Erythroblast (primary cell): ENCODE data around the gene STPG4.

ENCODE experiments used
- GATA1 ChIP-seq: IDR thresholded peaks from 2 replicates; pipeline ENCODE4 v1.6.1; 2011; ENCODE audit warnings: low read depth, mild to moderate bottlenecking, control low read depth, low read length, moderate library complexity
- POLR2A ChIP-seq: IDR thresholded peaks from 2 replicates; pipeline ENCODE4 v1.6.1; 2011; ENCODE audit warnings: mild to moderate bottlenecking, low read length

DNA sequence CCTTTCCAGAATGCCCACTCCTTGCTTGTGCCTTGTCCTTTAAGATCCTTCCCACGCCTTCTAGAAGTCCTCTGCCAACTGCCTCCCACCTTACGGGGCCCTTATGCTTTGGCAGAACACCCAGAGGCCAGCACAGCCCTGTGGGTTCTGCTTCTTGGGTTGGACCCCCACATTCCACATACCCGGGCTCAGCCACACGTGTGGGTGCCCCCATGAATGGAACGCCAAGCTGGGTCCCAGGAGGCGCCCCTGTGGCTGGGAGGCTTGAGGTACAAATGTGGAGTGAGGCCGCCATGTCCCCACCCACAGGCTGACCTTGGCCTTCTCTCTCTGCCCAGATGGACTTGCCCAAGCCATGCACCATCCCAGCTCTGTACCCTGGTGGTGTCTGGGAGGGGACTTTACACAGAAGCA, 74.2 kb downstream of the STPG4 start:
- TF ChIP-seq POLR2A (no peak), GATA1 (no peak)
